Measurements from ENCODE around the gene SP140L. TPM values are rescaled to one million over a fixed set of nuclear protein-coding genes. Genes with fewer than 3 reads are reported as not detected.

The SP140L gene
- polyA plus RNA-seq, 3 donors, result 6.5 to 23.7 (median 8.5) TPM

DNA sequence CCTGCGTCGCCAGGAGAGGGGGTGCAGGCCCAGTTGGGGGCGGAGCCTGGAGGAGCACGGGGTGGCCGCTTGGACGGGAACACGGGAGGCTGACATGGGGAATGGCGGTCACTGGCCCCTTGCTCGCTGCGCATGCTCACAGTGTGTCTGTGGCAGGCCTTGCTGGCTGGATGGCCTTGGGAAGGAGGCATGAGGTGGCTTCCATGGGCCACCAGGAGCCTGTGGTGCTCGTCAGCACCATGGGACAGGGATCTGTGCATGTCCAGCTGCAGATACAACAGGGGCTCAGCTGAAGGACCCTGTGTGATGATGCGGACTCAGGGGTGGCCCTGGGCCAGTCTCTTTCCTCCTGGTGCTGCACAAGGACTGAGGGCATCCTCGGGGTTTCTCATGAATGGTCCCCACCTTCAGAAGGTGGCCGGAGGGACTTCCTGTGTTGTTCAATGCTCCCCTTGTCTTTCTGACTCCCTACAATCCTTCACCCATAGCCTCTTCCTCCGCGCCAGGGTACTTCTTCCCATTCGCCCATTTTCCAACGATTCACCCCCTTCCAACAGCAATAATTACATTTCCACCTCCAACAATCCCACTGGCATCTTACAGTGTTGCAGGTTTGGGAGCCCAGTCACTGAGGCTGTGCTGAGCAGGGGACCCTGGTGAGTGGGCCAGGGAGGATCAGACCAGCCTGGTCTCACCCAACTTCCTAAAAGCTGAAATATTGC, 3.4 kb upstream of the SP140L start:
- TF ChIP-seq, protein P1, sequence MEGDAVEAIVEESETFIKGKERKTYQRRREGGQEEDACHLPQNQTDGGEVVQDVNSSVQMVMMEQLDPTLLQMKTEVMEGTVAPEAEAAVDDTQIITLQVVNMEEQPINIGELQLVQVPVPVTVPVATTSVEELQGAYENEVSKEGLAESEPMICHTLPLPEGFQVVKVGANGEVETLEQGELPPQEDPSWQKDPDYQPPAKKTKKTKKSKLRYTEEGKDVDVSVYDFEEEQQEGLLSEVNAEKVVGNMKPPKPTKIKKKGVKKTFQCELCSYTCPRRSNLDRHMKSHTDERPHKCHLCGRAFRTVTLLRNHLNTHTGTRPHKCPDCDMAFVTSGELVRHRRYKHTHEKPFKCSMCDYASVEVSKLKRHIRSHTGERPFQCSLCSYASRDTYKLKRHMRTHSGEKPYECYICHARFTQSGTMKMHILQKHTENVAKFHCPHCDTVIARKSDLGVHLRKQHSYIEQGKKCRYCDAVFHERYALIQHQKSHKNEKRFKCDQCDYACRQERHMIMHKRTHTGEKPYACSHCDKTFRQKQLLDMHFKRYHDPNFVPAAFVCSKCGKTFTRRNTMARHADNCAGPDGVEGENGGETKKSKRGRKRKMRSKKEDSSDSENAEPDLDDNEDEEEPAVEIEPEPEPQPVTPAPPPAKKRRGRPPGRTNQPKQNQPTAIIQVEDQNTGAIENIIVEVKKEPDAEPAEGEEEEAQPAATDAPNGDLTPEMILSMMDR (IDR thresholded peaks at IDR 0.05), result no peak
- H3K27ac Mint-ChIP-seq, result peak overlapping the region in 2 of 7 donors; percentile 72 to 76
- Histone ChIP-seq H3K4me2 (replicated peaks; ENCODE audit: extremely low read depth, low read length, poor library complexity, severe bottlenecking) (no peak overlapping the region), H2AFZ (ENCODE audit: insufficient read depth, low read depth, low read length, poor library complexity, severe bottlenecking) (no peak overlapping the region), H3K9ac (ENCODE audit: insufficient read depth, low read length, poor library complexity, severe bottlenecking) (no peak overlapping the region), H4K20me1 (ENCODE audit: insufficient read depth, low read length) (no peaks in the 10 kb centered on the region), H3K4me3 (replicated peaks in 1 of 3; ENCODE audit: low read depth in 2 of 3, low read length in 3 of 3) (no peak overlapping the region), H3K4me1 (ENCODE audit: control insufficient read depth in 1 of 2, insufficient read depth in 2 of 2, low read length in 2 of 2) (peaks cover 36 to 60% of the 10 kb centered on the region in 2 donors), H3K36me3 (replicated peaks in 1 of 2; ENCODE audit: control insufficient read depth in 1 of 2, insufficient read depth in 2 of 2, low read length in 2 of 2) (no peaks in the 10 kb centered on the region), H3K79me2 (ENCODE audit: insufficient read depth, low read length) (peaks cover 10% of the 10 kb centered on the region), H3K27ac (ENCODE audit: low read depth in 1 of 2, low read length in 2 of 2) (no peak overlapping the region), H3K27me3 (ENCODE audit: control insufficient read depth in 2 of 2, insufficient read depth in 2 of 2, low read length in 2 of 2) (no peaks in the 10 kb centered on the region), H3K9me3 (replicated peaks in 1 of 2; ENCODE audit: control insufficient read depth in 1 of 2, insufficient read depth in 1 of 2, low read length in 2 of 2) (peaks cover 0 to 10% of the 10 kb centered on the region in 2 donors)
- H3K36me3 Mint-ChIP-seq, result peaks cover 0 to under 1% of the 10 kb centered on the region in 2 donors
- DNase-seq, result no peak
- H3K27me3 Mint-ChIP-seq (ENCODE audit: low read depth in 3 of 3), result peaks cover 0 to 5% (median 2%) of the 10 kb centered on the region in 3 donors
- H3K4me1 Mint-ChIP-seq, result peaks cover 55% of the 10 kb centered on the region
- intact Hi-C loops (cut with micrococcal nuclease), result loop anchor here in 1 of 2 donors (10.0 kb wide), 1 partner anchor 399 kb away; the partner anchor contains the start of genes FBXO36 and TRIP12
- H3K9me3 Mint-ChIP-seq, result peaks cover 6 to 21% (median 11%) of the 10 kb centered on the region in 7 donors
- no peak overlapping the region for H3K4me3 Mint-ChIP-seq
- 93% methylated on average over 17 of the region's 18 CpGs for WGBS (ENCODE audit: insufficient coverage)

DNA sequence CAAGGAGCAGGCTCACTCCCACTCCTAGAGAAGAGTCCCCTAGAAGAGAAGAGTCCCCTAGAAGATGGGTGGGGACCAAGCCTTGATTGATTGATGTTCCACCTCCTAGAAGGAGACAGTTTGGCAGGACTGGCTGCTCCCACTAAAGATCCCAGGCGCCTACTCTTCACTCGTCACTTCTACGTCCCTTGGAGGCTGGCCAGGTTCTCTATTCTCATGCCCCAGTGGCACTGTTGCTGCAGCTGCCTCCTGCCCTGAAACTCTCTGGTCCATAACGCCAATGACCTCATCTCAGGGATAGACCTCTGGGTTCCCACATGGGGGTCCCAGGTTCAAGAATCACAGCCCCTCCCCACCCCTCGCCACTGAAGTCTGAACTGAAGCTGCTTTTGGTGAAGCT, 2.5 kb upstream of the SP140L start:
- Mint-ChIP-seq H3K36me3 (peaks cover 0 to 9% of the 10 kb centered on the region in 2 donors), H3K27ac (peak overlapping the region in 4 of 7 donors; percentile 7 to 53 (median 40))

More for the DNA sequence above, 2.5 kb upstream of the SP140L start:
- Histone ChIP-seq H3K4me1 (ENCODE audit: control insufficient read depth in 1 of 2, insufficient read depth in 2 of 2, low read length in 2 of 2) (peaks cover 35 to 60% of the 10 kb centered on the region in 2 donors), H3K79me2 (ENCODE audit: insufficient read depth, low read length) (peaks cover 19% of the 10 kb centered on the region), H4K20me1 (ENCODE audit: insufficient read depth, low read length) (no peaks in the 10 kb centered on the region), H3K9ac (ENCODE audit: insufficient read depth, low read length, poor library complexity, severe bottlenecking) (no peak overlapping the region), H3K4me2 (replicated peaks; ENCODE audit: extremely low read depth, low read length, poor library complexity, severe bottlenecking) (no peak overlapping the region), H2AFZ (ENCODE audit: insufficient read depth, low read depth, low read length, poor library complexity, severe bottlenecking) (no peak overlapping the region), H3K9me3 (replicated peaks in 1 of 2; ENCODE audit: control insufficient read depth in 1 of 2, insufficient read depth in 1 of 2, low read length in 2 of 2) (peaks cover 0 to 10% of the 10 kb centered on the region in 2 donors), H3K27ac (ENCODE audit: low read depth in 1 of 2, low read length in 2 of 2) (no peak overlapping the region), H3K36me3 (replicated peaks in 1 of 2; ENCODE audit: control insufficient read depth in 1 of 2, insufficient read depth in 2 of 2, low read length in 2 of 2) (no peaks in the 10 kb centered on the region), H3K4me3 (replicated peaks in 1 of 3; ENCODE audit: low read depth in 2 of 3, low read length in 3 of 3) (no peak overlapping the region), H3K27me3 (ENCODE audit: control insufficient read depth in 2 of 2, insufficient read depth in 2 of 2, low read length in 2 of 2) (no peaks in the 10 kb centered on the region)
- intact Hi-C loops (cut with micrococcal nuclease), result loop anchor here in 1 of 2 donors (10.0 kb wide), 1 partner anchor 400 kb away; the partner anchor contains the start of genes FBXO36 and TRIP12
- WGBS (ENCODE audit: insufficient coverage), result 72% methylated on average over 5 of the region's 5 CpGs
- Mint-ChIP-seq H3K4me1 (peaks cover 55% of the 10 kb centered on the region), H3K27me3 (ENCODE audit: low read depth in 3 of 3) (peaks cover 0 to 6% (median 2%) of the 10 kb centered on the region in 3 donors), H3K4me3 (no peak overlapping the region), H3K9me3 (peaks cover 6 to 21% (median 11%) of the 10 kb centered on the region in 7 donors)
- TF ChIP-seq, protein P1 (IDR thresholded peaks at IDR 0.05), result no peak
- DNase-seq, result no peak
